ENCODE data around the gene NCOA7.

- TF ChIP-seq ZBTB33 (IDR thresholded peaks at IDR 0.05): no peak
- TF ChIP-seq FOXA1 (IDR thresholded peaks at IDR 0.05): no peak
- TF ChIP-seq CTCF (IDR thresholded peaks at IDR 0.05; ENCODE audit: low read depth, low read length, missing input control): no peak
- TF ChIP-seq RXRA (IDR thresholded peaks at IDR 0.05): no peak
Measured at GRCh38 chr6:125793863-125794262, 3.1 kb downstream of the NCOA7 start.

Measured in liver (tissue), 3 donors.